GM18508 (cell line): ENCODE measurements around the gene METTL5.

Experiments
- ATAC-seq: cut with Tn5 transposase; IDR thresholded peaks from one replicate; pipeline ENCODE4 v1.9.1; 2021; ENCODE audit warnings: moderate number of reproducible peaks; ENCODE audit not compliant: insufficient read depth, unreplicated experiment

METTL5 gene

GRCh38 chr2:169796441-169796840, 28.3 kb downstream of the METTL5 start:
- ATAC-seq = no peak

GRCh38 chr2:169795181-169795580, 29.5 kb downstream of the METTL5 start:
- no peak for ATAC-seq

GRCh38 chr2:169790581-169790980, 34.1 kb downstream of the METTL5 start:
- no peak for ATAC-seq

GRCh38 chr2:169782513-169782912, 42.2 kb downstream of the METTL5 start:
- no peak for ATAC-seq

GRCh38 chr2:169781249-169782013, 43.3 kb downstream of the METTL5 start:
- ATAC-seq = no peak

- no peak for ATAC-seq
These were observed 46.3 kb downstream of the METTL5 start for GRCh38 chr2:169778446-169778845.

- ATAC-seq = no peak
These were observed 48.4 kb downstream of the METTL5 start for GRCh38 chr2:169776252-169776761.

GRCh38 chr2:169775765-169776164, 48.9 kb downstream of the METTL5 start:
- no peak for ATAC-seq

GRCh38 chr2:169775354-169775753, 49.4 kb downstream of the METTL5 start:
- ATAC-seq = no peak

- no peak for ATAC-seq
These were observed 52.1 kb downstream of the METTL5 start for GRCh38 chr2:169772651-169773050.

GRCh38 chr2:169771612-169772011, 53.1 kb downstream of the METTL5 start:
- ATAC-seq = no peak

GRCh38 chr2:169771021-169771420, 53.7 kb downstream of the METTL5 start:
- no peak for ATAC-seq

GRCh38 chr2:169768262-169768995, 56.3 kb downstream of the METTL5 start:
- ATAC-seq = no peak

- no peak for ATAC-seq
These were observed 57.3 kb downstream of the METTL5 start for GRCh38 chr2:169767243-169767888.

GRCh38 chr2:169765523-169765922, 59.2 kb downstream of the METTL5 start:
- ATAC-seq = no peak

GRCh38 chr2:169761970-169762292, 62.8 kb downstream of the METTL5 start:
- ATAC-seq = no peak
